Gastrocnemius medialis (tissue), 4 donors: ENCODE measurements around the gene PIGL.

ENCODE experiments used
- CTCF ChIP-seq, 5 experiments: fragments of 450-650 bp in 3 of 5; fragments of 200-600 bp in 2 of 5; sonication (generic) in 2 of 5; IDR thresholded peaks in 4 of 5; conservative IDR thresholded peaks in 1 of 5; 1 replicate in 4 of 5; 2 replicates in 1 of 5; pipeline ENCODE4 v1.5.1; 2016 to 2019; ENCODE audit warnings: antibody characterized with exemption in 5 of 5, mild to moderate bottlenecking in 3 of 5, moderate library complexity in 3 of 5
- POLR2A ChIP-seq, 2 donors: fragments of 450-650 bp; IDR thresholded peaks; one replicate each; pipeline ENCODE4 v1.6.1; 2017; ENCODE audit warnings: antibody characterized with exemption in 2 of 2, mild to moderate bottlenecking in 2 of 2, moderate library complexity in 2 of 2

- TF ChIP-seq POLR2A (IDR thresholded peaks at IDR 0.05) (no peak), CTCF (IDR thresholded peaks at IDR 0.05 in 4 of 5, conservative IDR thresholded peaks at IDR 0.05 in 1 of 5) (no peak)
Observed at GRCh38 chr17:16251556-16251955, 34.5 kb downstream of the PIGL start.
